NCI-H128 (cell line): ENCODE results near the gene FBXO47.
"Not testable (repeated sequence)": the region's sequence is repeated elsewhere in the genome, so short reads cannot be mapped to it uniquely, and the experiment has no call there.

Experiments used
- DNase-seq: peaks from one replicate; lab custom pipeline; 2025; ENCODE audit not compliant: unreplicated experiment; lab: John Stamatoyannopoulos, UW

The FBXO47 gene

GRCh38 chr17:38980490-38981217 lies 13.5 kb upstream of the FBXO47 start:
- DNase-seq, result no peak

GRCh38 chr17:38978180-38978579 lies 11.0 kb upstream of the FBXO47 start:
- DNase-seq, result no peak

GRCh38 chr17:38976187-38976551 lies 9.0 kb upstream of the FBXO47 start:
- not testable (repeated sequence) for DNase-seq

GRCh38 chr17:38970804-38971203 lies 3.6 kb upstream of the FBXO47 start:
- DNase-seq, result no peak

GRCh38 chr17:38970128-38970527 lies 2.9 kb upstream of the FBXO47 start:
- DNase-seq, result no peak

- no peak for DNase-seq
These were observed 2.1 kb upstream of the FBXO47 start for GRCh38 chr17:38969281-38969680.

GRCh38 chr17:38961413-38961812 lies 5.8 kb downstream of the FBXO47 start:
- no peak for DNase-seq

- no peak for DNase-seq
These were observed 6.8 kb downstream of the FBXO47 start for GRCh38 chr17:38960402-38960801.

GRCh38 chr17:38959508-38959907 lies 7.7 kb downstream of the FBXO47 start:
- DNase-seq, result no peak

GRCh38 chr17:38958756-38959155 lies 8.4 kb downstream of the FBXO47 start:
- no peak for DNase-seq

GRCh38 chr17:38958326-38958725 lies 8.9 kb downstream of the FBXO47 start:
- DNase-seq, result no peak

GRCh38 chr17:38953800-38954199 lies 13.4 kb downstream of the FBXO47 start:
- DNase-seq, result not testable (repeated sequence)

- DNase-seq, result no peak
These were observed 20.0 kb downstream of the FBXO47 start for GRCh38 chr17:38947189-38947588.

- DNase-seq, result no peak
These were observed 23.6 kb downstream of the FBXO47 start for GRCh38 chr17:38943607-38944006.

- no peak for DNase-seq
These were observed 24.4 kb downstream of the FBXO47 start for GRCh38 chr17:38942696-38943334.

- DNase-seq, result no peak
These were observed 26.8 kb downstream of the FBXO47 start for GRCh38 chr17:38940404-38940803.

- no peak for DNase-seq
These were observed 27.2 kb downstream of the FBXO47 start for GRCh38 chr17:38939987-38940386.

- DNase-seq, result not testable (repeated sequence)
These were observed 33.2 kb downstream of the FBXO47 start for GRCh38 chr17:38933962-38934361.

GRCh38 chr17:38930782-38931181 lies 36.4 kb downstream of the FBXO47 start:
- DNase-seq, result not testable (repeated sequence)

- DNase-seq, result no peak
These were observed 40.7 kb downstream of the FBXO47 start for GRCh38 chr17:38926293-38927070.

GRCh38 chr17:38925263-38925995 lies 41.8 kb downstream of the FBXO47 start, which contains the start of gene LASP1NB:
LASP1NB (plus strand) TSS chr17:38925614.
- no peak for DNase-seq
